Measurements from ENCODE around the gene XYLT1. TPM values are rescaled to one million over a fixed set of nuclear protein-coding genes. Genes with fewer than 3 reads are reported as not detected.
A peak's percentile ranks its signal among the peaks of the same experiment; 100 is the strongest.

XYLT1 gene
- total and polyA plus RNA-seq, 10 of the 15 experiments (the other 5 are each of a cell fraction or from before 2014, with no cell fraction given), result 0.88 to 14.8 (median 5.8) TPM

GRCh38 chr16:17068524-17068923 is 402.2 kb downstream of the XYLT1 start (continued):
- TF ChIP-seq, protein P1, sequence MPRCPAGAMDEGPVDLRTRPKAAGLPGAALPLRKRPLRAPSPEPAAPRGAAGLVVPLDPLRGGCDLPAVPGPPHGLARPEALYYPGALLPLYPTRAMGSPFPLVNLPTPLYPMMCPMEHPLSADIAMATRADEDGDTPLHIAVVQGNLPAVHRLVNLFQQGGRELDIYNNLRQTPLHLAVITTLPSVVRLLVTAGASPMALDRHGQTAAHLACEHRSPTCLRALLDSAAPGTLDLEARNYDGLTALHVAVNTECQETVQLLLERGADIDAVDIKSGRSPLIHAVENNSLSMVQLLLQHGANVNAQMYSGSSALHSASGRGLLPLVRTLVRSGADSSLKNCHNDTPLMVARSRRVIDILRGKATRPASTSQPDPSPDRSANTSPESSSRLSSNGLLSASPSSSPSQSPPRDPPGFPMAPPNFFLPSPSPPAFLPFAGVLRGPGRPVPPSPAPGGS (IDR thresholded peaks at IDR 0.05; ENCODE audit: borderline replicate concordance, insufficient read depth, low read depth, low read length, poor library complexity, severe bottlenecking), result peak; percentile 49
- TF ChIP-seq RUNX3 (IDR thresholded peaks at IDR 0.05; ENCODE audit: low read length) (peak; percentile 26; the same call in 1 of the 2 replicates), BHLHE40 (IDR thresholded peaks at IDR 0.05; ENCODE audit: borderline replicate concordance in 1 of 2, low read depth in 2 of 2, low read length in 1 of 2) (peak in 1 of 2 experiments; percentile 7; a peak in 1 of 4 replicates), HDGF (IDR thresholded peaks at IDR 0.05) (peak; percentile 87), ZNF622 (IDR thresholded peaks at IDR 0.05) (no peak), KAT2A (conservative IDR thresholded peaks at IDR 0.05; ENCODE audit: control insufficient read depth, low read depth, low read length) (no peak), CHD2 (IDR thresholded peaks at IDR 0.05; ENCODE audit: borderline replicate concordance, low read depth, low read length) (0 out of 2 replicates have a peak, but pooled peaks have one; percentile 10), EP300 (IDR thresholded peaks at IDR 0.05; ENCODE audit: borderline replicate concordance in 1 of 2, control insufficient read depth in 1 of 2, low read depth in 2 of 2, low read length in 2 of 2) (peak in 1 of 2 experiments; percentile 36; a peak in 2 of 4 replicates), SREBF2 (IDR thresholded peaks at IDR 0.05; ENCODE audit: low read length) (no peak), ZNF384 (IDR thresholded peaks at IDR 0.05; ENCODE audit: borderline replicate concordance, low read depth, low read length) (peak; percentile 31; the same call in 1 of the 2 replicates), POU2F2 (IDR thresholded peaks at IDR 0.05; ENCODE audit: borderline replicate concordance, low read depth, low read length) (peak; percentile 62; the same call in 2 of the 3 replicates), GATAD2B (conservative IDR thresholded peaks at IDR 0.05; ENCODE audit: low read depth) (no peak), CBFB (IDR thresholded peaks at IDR 0.05; ENCODE audit: low read depth) (no peak), PAX5 (IDR thresholded peaks at IDR 0.05; ENCODE audit: borderline replicate concordance, low read depth, low read length) (peak; percentile 78), DPF2 (IDR thresholded peaks at IDR 0.05) (0 out of 2 replicates have a peak, but pooled peaks have one; percentile 0), NBN (IDR thresholded peaks at IDR 0.05) (peak; percentile 37; the same call in 1 of the 2 replicates), STAT1 (conservative IDR thresholded peaks at IDR 0.05) (no peak)
- TF ChIP-seq, protein P2, sequence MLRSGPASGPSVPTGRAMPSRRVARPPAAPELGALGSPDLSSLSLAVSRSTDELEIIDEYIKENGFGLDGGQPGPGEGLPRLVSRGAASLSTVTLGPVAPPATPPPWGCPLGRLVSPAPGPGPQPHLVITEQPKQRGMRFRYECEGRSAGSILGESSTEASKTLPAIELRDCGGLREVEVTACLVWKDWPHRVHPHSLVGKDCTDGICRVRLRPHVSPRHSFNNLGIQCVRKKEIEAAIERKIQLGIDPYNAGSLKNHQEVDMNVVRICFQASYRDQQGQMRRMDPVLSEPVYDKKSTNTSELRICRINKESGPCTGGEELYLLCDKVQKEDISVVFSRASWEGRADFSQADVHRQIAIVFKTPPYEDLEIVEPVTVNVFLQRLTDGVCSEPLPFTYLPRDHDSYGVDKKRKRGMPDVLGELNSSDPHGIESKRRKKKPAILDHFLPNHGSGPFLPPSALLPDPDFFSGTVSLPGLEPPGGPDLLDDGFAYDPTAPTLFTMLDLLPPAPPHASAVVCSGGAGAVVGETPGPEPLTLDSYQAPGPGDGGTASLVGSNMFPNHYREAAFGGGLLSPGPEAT (IDR thresholded peaks at IDR 0.05; ENCODE audit: low read depth), result 0 out of 2 replicates have a peak, but pooled peaks have one; percentile 48

Data from GM12878 (cell line).